Activated CD4-positive, alpha-beta T cell treated with anti-CD3 and anti-CD28 coated beads for 1 hour (primary cell): Measurements from ENCODE around the gene PLCE1.

ENCODE experiments used
- DNase-seq: peaks from one replicate; pipeline ENCODE4 v3.0.0-alpha.2; 2020

PLCE1 gene

GRCh38 chr10:93995182-93995581 lies 1.5 kb downstream of the PLCE1 start:
- no peak for DNase-seq

GRCh38 chr10:93995598-93996271 lies 2.0 kb downstream of the PLCE1 start:
- no peak for DNase-seq

- no peak for DNase-seq
These were observed 2.8 kb downstream of the PLCE1 start for GRCh38 chr10:93996551-93996950.

- no peak for DNase-seq
These were observed 3.8 kb downstream of the PLCE1 start for GRCh38 chr10:93997546-93997945.

GRCh38 chr10:93999401-93999851 lies 5.7 kb downstream of the PLCE1 start:
- no peak for DNase-seq

- no peak for DNase-seq
These were observed 7.1 kb downstream of the PLCE1 start for GRCh38 chr10:94000638-94001415.

GRCh38 chr10:94001416-94001810 lies 7.7 kb downstream of the PLCE1 start:
- no peak for DNase-seq

GRCh38 chr10:94002156-94002555 lies 8.4 kb downstream of the PLCE1 start:
- no peak for DNase-seq

- no peak for DNase-seq
These were observed 9.8 kb downstream of the PLCE1 start for GRCh38 chr10:94003488-94003887.

GRCh38 chr10:94005050-94005449 lies 11.3 kb downstream of the PLCE1 start:
- DNase-seq, result no peak

GRCh38 chr10:94006591-94007550 lies 13.1 kb downstream of the PLCE1 start:
- DNase-seq, result no peak

GRCh38 chr10:94008526-94008925 lies 14.8 kb downstream of the PLCE1 start:
- DNase-seq, result no peak

GRCh38 chr10:94010116-94010515 lies 16.4 kb downstream of the PLCE1 start:
- DNase-seq, result no peak

GRCh38 chr10:94010886-94011285 lies 17.2 kb downstream of the PLCE1 start:
- no peak for DNase-seq

- no peak for DNase-seq
These were observed 17.6 kb downstream of the PLCE1 start for GRCh38 chr10:94011296-94011695.

- no peak for DNase-seq
These were observed 19.1 kb downstream of the PLCE1 start for GRCh38 chr10:94012834-94013233.

- DNase-seq, result no peak
These were observed 19.6 kb downstream of the PLCE1 start for GRCh38 chr10:94013331-94013760.

- DNase-seq, result no peak
These were observed 20.6 kb downstream of the PLCE1 start for GRCh38 chr10:94014304-94014703.

GRCh38 chr10:94016727-94017714 lies 23.3 kb downstream of the PLCE1 start:
- no peak for DNase-seq

- no peak for DNase-seq
These were observed 24.4 kb downstream of the PLCE1 start for GRCh38 chr10:94018107-94018506.

GRCh38 chr10:94023906-94024305 lies 30.2 kb downstream of the PLCE1 start:
- DNase-seq, result no peak

- DNase-seq, result no peak
These were observed 30.7 kb downstream of the PLCE1 start for GRCh38 chr10:94024407-94024806.
